Kidney tubule cell (primary cell): ENCODE data around the gene CNTNAP2.
"Not testable (repeated sequence)": the region's sequence is repeated elsewhere in the genome, so short reads cannot be mapped to it uniquely, and the experiment has no call there.

Experiments used
- DNase-seq: peaks from one replicate; pipeline ENCODE4 v3.0.0-alpha.2; 2018; ENCODE audit warnings: low spot score

The CNTNAP2 gene

DNA sequence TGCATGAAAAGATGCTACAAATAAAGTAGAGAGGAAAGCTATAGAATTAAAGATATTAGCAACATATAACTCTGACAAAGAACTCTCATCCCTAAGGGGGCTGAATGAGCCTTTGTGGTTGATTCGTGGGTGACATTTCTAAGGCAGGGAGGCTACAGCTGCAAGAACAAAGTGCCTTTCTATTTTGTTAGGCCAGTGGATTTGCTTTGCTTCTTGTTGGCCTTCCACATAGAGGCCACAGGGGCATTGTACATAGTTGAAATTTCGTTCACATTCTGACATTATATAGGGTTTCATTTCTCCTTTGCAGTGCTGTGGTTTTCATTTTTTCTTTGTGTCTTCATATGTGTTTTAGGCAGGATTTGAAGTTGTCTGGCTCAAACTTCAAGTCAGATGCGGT, 1654.7 kb downstream of the CNTNAP2 start:
- no peak for DNase-seq

DNA sequence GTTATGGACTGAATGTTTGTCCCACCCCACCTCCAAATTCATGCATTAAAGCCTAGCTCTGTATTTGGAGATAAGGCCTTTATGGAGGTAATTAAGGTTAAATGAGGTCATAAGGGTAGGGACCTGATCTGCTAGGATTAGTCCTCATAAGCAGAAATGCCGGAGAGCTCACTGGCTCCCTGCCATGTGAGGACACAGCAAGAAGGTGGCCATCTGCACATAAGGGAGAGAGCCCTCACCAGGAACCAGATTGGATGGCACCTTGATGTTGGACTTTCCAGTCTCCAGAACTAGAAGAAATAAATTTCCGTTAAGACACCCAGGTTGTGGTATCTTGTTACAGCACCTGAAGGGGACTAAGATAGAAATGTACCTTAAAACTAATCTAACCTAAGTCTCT, 1657.9 kb downstream of the CNTNAP2 start:
- no peak for DNase-seq

DNA sequence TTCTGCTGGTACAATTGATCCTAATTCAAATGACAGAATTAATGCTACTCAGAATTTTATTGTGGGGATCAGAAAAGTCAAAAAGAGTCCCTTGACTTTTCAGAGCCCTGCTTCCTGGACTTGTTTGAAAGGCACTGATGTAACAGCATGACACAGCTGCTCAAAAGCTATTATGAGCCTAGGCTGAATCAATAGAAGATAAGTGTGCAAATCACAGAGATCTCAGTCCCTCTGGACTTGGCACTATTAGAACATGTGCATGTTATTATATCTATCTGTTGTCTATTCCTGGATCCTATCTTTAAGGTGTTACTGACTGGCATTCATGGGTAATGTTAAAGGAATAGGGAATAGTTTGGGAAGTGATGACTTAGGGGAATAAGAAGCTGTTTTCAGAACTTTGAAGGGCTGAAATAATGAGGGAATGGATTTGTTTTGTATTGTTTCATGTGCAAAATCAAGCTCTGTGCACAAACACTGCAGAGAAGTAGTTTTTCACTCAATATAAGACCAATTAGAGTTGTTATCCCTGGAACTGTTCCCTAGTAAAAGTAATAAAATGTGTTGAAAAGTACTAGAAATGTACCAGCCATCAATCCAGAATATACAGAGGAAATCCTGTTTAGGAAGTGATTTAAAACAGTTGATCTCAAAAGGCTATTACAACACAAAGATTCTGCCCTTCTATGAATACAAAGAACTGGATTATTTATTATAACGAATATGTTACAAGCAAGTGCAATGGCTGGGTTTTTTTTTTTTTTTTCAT, 1659.1 kb downstream of the CNTNAP2 start:
- no peak for DNase-seq

DNA sequence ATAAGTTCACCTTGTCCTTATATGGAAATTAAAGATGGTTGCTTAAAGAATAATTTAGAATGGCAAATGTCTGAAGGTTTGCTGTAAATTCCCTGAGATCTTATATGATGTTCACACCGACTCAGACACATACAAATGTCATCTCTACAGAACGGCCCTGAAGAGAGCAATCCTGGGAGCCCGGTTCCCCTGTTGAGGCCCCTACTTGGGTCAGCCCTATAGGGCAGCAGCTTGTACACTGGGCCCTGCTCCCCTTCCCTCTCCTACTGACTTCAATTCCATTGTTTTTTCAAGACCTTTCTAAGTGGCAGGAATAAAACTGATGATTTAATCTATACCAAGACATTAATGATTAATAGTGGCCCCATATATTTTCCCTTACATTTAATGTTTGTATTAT, 1660.7 kb downstream of the CNTNAP2 start:
- DNase-seq, result no peak

DNA sequence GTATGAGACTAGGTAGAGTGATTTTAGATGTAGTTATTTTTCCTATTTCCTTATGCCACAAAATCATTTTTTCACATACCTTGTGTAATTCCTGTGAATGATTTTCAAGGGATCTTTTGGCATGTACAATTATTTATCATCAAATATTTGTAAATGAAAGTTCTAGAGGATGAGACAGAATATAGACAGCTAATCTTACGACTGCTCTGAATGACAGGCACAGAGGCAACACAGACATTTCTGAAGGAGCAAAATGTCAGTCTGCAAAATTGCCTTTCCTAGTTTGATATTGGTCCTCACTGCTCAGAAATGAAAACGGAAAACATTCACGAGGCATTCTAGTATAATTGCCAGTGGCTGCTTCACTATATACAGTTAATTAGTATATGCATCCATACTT, 1663.3 kb downstream of the CNTNAP2 start:
- DNase-seq, result no peak

DNA sequence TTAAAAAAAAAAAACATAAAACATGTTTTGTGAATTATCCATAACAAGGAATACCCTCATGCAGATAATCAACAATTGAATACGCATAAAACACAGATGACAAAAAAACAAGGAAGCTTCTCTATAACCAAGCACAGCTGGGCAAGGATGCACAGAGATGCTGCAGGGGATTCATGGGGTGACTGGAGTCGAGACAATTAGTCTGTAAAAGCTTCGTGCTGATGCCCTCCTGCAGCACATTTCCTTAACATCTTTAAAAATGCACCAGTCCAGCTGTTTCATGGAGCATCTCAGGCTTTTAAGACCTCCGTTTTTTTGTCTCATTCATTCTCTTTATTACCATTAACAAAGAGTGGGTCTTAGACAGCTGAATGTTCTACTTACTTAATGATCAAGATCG, 1680.0 kb downstream of the CNTNAP2 start:
- no peak for DNase-seq

DNA sequence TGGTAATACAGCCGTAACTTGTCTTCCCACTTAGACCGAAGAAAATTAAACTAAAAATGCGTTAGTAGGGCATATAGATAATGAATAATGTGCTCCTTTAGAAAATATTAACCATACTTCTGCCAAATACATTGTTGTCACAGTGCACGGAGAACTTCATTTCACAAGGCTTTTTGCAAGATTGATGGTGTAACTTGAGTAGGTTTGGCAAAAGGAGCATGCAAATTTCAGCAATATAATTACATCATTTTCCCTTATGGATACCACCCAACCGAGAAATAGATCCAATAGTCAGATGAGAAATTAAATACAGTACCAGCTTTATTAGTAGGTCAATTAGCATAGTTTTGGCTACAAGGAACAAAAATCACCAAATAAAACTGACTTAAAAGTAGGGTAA, 1681.4 kb downstream of the CNTNAP2 start:
- DNase-seq, result no peak

DNA sequence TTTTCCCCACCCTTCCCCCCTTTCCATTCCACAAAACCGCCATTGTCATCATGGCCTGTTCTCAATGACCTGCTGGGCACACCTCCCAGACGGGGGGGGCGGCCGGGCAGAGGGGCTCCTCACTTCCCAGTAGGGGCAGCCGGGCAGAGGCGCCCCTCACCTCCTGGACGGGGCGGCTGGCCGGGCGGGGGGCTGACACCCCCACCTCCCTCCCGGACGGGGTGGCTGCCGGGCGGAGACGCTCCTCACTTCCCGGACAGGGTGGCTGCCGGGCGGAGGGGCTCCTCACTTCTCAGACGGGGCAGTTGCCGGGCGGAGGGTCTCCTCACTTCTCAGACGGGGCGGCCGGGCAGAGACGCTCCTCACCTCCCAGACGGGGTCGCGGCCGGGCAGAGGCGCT, 1685.2 kb downstream of the CNTNAP2 start:
- not testable (repeated sequence) for DNase-seq

DNA sequence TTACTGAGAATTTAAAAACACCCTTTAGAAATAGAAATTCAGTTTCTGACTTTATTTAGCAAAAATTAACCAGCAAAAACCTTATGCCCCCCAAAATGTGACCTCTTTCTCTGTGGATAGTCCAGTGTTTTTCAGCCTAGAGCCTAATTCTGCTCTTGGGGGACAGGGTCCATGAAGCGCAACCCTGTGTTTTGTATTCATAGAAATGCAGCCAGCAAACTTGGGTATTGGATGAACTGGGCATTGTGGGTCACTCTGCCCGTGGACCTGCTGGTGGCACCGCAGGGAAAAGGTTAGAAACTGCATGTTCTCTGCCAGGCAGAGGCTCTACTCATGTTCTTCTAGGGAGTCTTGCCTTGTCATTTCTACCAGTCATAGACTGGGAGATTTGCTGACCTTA, 1686.5 kb downstream of the CNTNAP2 start:
- no peak for DNase-seq

DNA sequence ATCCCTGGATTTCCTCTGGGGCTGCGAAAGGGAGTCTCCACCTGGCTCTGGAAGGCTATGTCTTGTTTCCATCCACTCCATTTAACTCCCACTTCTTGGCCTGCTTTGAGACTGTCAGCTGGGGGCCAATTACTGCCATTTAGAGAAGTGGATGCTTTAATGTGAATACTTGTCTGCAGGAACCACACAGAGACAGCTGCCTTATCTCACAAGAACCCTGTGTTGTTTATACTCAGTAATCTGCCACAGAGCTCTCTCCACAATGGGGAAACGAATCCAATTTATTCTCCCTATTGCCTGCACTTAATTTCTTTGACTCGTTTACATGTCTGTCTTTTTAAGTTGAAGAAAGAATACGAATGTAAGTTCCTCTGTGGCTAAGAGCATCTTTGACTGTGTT, 1687.0 kb downstream of the CNTNAP2 start:
- DNase-seq, result no peak

DNA sequence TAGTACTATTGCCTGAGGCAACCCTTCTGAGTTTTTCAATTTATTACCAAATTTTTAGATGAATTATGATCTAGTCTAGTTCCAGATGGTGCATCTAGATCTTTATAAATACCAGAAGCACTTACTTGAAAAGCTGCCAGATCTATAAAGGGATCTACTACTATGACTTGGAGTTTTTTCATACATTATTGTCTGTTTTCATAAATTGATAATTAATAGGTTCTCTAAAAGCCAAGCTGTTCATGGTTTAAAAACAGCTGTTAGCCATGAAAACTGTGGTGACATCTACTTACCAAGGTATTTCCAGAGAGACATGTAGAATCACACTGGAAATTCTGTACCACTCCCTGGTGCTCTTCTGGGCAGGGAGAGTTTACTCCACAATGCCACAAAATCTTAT, 1687.4 kb downstream of the CNTNAP2 start:
- DNase-seq, result no peak

DNA sequence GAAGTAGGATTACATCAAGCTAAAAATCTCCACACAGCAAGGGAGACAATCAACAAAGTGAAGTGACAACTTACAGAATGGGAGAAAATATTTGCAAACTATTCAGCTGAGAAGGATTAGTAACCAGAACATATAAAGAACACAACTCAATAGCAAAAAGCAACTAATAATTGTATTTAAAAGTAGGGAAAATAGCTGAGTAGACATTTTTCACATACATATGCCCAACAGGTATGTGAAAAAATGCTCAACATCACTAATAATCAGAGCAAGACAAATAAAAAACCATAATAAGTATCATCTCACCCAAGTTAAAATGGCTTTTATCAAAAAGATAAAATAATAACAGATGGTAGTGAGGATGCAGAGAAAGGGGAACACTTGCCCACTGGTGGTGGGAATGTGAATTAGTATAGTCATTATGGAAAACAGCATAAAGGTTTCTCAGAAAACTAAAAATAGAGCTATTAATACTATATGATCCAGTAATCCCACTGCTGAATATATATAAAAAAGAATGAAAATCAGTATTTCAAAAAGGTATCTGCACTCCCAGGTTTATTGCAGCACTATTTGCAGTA, 1689.5 kb downstream of the CNTNAP2 start:
- no peak for DNase-seq

DNA sequence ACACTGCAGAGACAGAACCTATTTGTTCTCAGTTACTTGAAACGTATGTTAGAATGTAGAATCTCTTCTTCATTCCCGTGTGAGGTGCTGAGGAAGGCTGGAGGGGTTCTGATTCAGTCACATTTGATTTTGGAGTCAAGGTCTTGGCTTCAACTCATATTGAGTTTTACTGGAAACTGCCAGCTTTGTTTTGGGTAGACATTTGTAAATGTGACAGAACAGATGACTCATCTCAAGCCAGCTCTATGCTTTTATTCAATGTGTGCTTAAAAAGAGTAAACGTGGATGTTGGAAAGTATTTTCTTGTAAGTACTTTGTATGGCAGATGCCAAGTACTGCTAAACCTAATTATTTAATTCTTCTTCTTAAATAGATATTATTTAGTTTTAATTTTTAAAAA, 1693.2 kb downstream of the CNTNAP2 start:
- no peak for DNase-seq

DNA sequence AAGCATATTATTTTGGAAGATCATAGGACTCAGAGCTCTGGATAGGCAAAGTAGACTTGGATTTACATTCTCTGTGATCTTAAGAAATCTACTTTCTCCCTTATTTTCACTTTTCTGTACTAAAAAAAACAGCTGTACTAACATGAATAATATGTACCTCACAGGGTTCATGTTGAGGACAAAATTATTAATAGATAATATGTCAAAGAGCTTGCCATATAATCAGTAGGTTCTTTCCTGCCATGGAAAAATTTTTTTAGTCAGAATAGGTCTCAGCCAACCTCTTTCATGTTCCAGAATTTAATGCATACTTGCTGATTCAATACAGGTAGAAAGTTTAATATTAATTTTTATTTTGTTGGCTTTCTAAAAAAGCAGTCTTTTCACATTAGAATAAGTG, 1693.7 kb downstream of the CNTNAP2 start:
- DNase-seq, result no peak

DNA sequence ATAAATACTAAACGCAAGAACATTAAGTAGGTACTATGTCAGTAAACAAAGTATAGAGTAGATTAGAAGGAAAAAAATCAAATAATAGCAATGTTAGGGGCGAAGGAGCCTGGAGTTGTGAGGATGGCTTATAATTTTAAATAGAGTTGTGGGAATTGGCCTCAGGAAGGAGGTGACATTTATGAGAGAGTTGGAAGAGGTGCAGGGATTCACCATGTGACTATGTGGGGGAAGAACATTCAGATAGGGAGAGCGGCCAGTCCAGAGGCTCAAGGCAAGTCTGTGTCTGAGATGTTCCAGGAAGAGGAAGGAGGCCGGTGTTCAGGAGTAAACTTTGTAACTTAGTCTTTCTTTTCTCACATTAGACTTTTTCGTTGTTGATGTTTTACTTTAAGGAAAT, 1695.3 kb downstream of the CNTNAP2 start:
- no peak for DNase-seq

DNA sequence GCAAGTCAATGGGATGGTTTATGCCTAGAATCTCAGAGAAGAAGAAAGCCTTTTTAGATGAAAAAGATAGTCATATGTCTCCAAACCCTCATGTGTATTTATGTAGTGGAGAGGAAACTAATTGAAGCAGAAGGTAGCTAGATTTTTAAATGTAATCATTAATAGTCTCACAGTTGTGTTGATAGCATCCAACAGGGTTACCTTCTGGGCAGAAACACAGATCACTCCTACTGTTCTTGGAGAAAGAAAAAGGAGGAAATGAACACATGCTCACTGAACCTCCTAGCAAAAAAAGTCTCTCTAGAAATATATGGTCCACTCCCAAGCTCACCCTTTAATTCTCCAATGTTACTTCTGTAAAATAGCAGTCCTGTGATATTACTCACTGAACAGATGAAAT, 1696.7 kb downstream of the CNTNAP2 start:
- DNase-seq, result no peak

DNA sequence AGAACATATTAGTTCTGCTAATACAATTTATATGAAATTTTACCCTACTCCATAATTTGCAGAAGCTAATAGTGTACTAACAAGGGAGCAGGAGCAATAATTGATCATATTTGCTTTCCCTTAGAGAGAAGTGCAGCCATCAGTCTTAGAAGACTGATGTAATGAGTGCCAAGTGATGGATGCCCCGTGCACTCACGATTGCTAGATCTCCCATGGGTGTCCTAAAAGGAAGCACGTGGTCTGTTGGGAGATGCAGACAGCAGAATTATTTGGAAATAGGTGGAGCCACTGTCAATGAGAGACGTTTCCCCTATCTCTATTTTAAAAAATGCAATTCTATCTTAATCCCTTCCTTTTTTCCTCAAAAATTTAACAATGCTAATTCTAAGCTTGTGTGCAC, 1701.7 kb downstream of the CNTNAP2 start:
- no peak for DNase-seq

DNA sequence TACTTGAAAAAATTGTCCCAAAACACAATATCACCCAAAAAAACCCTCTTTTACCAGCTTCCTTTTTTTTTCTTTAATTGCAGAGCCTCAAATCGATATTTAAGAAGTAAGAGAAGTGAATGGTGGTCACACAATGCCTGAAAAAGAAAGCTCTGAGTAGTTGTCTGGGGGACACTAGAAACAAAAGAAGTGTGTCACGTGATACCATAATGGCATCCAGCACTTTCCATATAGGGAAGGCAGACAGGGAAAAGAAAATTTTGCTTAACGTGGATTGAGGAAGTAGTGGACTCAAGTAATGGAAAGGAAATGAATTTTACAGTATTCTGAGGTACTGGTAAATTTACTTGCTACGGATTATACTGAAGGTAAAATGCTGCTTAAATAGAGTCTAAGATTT, 1708.1 kb downstream of the CNTNAP2 start:
- no peak for DNase-seq

DNA sequence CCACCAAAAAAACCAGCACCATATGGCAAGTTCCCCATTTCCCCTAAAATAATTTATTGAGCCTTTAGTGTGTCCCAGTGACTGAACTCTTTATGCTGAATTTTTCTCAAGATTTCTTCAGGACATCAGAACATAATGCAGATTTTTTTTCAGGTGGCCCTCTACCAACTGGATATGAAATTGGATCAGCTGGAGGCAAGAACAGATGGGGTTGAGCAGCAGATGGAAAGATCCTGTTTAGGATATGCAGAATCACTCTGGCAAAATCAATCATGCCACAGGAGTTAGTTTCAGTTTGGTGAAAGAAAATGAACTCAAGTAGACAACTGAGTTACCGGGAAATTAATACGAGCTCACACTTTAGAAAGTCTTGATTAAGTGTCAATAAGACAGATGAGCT, 1712.4 kb downstream of the CNTNAP2 start:
- DNase-seq, result no peak

DNA sequence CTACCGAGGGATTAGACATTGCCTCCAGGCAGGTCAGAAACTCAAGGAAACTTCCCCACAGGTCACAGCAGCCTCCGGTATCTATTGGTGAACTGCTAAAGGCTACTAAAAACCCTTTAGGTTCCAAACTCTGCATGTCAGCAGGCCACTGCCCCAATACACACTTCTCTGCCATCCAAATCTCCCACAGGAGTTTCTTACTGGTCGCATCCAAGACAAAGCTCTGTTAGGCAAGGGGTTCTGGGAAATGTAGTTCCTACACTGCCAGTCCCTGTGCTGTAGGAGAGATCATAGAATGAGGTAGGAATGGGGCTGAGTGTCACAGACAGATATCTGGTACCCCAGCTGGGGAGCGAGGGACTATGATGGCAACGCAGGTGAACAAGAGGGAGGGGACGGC, 1717.0 kb downstream of the CNTNAP2 start:
- no peak for DNase-seq

DNA sequence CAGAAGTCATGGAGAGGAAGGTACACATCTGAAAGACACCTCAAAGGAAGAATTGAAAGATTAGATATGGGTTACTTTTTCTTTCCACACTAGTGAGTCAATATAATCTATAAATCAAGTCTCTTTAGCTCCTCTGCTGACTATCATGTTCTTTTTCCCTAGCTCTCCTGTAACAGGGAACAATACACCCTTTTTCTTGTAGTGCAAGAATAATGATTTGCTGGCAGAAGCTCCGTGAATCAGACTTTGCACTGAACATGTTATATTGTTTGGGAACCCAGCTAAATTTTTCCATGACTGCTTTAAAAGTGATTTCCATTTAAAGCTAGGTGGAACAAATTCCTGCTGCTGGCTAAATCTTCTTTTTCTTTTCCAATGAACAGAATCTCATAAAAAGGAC, 1717.4 kb downstream of the CNTNAP2 start:
- no peak for DNase-seq

DNA sequence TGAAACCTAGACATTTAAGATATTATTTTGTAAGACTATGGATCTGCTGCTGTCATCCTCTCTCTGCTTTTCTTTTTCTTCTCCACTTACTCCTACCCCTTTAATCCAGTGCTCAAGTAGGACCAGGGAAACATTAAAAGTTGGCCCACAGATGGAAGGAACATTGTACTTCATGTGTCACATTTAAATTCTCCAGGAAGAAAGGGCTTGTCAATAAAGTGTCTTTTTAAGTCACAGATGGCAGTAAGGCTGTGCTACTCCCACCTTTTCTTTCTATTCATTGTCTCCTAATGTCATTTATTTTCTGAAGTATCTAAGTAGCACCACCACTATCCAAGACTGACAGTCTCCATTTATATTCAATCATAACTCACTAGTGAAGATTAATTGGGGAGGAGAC, 1736.2 kb downstream of the CNTNAP2 start:
- DNase-seq, result no peak

DNA sequence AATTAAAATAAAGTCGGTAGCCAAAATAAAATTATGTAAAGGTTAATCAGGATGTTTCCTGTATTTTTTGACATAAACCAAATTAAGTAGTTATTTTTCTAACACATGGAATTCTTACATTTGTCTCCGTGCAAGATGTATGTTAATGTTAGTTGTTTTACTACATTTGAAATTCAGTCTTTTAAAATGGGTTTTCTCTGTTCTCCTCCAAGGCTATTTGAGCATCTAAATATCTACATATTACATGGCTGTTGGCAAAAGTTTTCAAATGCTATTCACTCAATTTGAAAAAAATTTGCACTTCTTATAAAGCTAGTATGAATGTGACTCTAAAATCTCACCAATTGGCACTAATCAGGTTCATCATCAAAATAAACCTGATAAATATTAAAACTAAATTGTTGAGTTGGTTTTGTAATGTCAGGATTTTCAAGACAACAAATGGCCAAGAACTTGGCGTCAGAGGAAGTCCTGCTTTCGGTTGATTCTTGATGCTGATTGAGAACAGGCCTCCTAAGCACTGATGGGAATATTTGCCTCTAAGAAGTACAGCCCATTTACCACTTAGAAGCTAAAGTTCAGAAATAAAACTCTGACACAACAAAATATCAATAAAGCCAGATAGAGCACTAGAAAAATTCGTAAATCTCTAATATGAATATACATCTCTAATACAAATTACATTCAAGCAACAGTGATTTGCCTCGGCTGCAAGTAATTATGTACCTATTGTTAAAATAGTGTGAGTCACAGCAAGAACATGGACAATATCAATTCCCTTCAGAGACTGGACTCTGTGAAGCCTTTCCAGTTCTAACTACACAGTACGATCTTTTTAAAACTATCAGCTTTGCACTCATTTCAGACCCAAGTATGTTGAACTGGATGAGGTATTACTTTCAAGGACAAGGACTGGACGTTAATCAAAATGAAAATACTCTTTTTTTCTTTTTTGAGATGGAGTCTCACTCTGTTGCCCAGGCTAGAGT, 1740.8 kb downstream of the CNTNAP2 start:
- no peak for DNase-seq
